K562 (cell line): Measurements from ENCODE around the gene CMAS.

Source experiments
- FOXM1 ChIP-seq, 2 experiments: fragments of 450-650 bp in 1 of 2; sonication (generic) in 1 of 2; formaldehyde crosslinking in 1 of 2; IDR thresholded peaks; 2 replicates each; pipeline versions ENCODE4 v1.6.1 to v1.9.0; 2017 to 2022; ENCODE audit warnings: low read depth in 2 of 2, mild to moderate bottlenecking in 2 of 2, missing genetic modification reagents in 1 of 2, moderate library complexity in 1 of 2
- MAFG ChIP-seq: fragments of 450-650 bp; conservative IDR thresholded peaks from 2 replicates; pipeline ENCODE4 v1.6.1; 2016; ENCODE audit warnings: missing genetic modification characterization, missing compliant biosample characterization
- U2AF1 ChIP-seq: fragments of 200-400 bp; formaldehyde crosslinking; optimal IDR thresholded peaks from 2 replicates; pipeline ENCODE3; 2017; ENCODE audit warnings: mild to moderate bottlenecking, low read depth, low read length, moderate library complexity
- TF ChIP-seq, protein P1 (sequence below), 3 experiments: IDR thresholded peaks in 2 of 3; conservative IDR thresholded peaks in 1 of 3; 2 replicates each; pipeline ENCODE4 v1.5.1; 2011 to 2012; ENCODE audit warnings: low read length in 3 of 3, mild to moderate bottlenecking in 3 of 3, control low read depth in 2 of 3, improper control_type of control experiment in 1 of 3, inconsistent platforms in 1 of 3, low read depth in 1 of 3, mixed read lengths in 1 of 3, moderate library complexity in 1 of 3; ENCODE audit not compliant: insufficient read depth in 2 of 3
- TF ChIP-seq, protein P2 (sequence below): fragments of 250-450 bp; sonication (Bioruptor Pico); IDR thresholded peaks from 2 replicates; pipeline ENCODE4 v1.5.0; 2020; ENCODE audit warnings: mild to moderate bottlenecking, borderline replicate concordance

DNA sequence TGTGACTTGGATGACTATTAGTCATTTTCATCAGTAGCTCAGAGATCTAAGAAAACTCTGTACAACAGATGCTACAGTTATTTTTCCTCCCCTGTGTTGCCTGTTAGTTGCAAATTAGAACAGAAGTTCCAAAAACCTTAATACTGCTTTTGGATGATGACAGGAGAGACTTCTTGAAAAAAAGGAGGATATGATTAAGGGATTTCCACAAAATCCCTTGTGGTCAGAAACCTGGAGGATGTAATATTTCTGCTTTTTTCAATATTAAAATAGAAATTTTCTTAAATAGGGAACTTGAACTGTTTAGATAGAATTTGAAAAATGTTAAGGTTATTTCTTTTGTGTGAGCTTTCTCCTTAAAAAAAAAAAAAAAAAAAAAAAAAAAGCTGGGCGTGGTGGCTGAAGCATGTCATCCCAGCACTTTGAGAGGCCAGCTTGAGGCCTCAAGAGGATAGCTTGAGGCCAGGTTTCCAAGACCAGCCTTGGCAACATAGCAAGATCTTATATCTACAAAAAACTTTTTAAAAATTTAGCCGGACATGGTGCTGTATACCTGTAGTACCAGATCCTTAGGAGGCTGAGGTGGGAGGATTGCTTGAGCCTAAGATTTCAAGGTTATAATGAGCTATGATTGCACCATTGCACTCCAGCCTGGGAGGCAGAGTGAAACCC, 14.1 kb downstream of the CMAS start:
- TF ChIP-seq, protein P1, sequence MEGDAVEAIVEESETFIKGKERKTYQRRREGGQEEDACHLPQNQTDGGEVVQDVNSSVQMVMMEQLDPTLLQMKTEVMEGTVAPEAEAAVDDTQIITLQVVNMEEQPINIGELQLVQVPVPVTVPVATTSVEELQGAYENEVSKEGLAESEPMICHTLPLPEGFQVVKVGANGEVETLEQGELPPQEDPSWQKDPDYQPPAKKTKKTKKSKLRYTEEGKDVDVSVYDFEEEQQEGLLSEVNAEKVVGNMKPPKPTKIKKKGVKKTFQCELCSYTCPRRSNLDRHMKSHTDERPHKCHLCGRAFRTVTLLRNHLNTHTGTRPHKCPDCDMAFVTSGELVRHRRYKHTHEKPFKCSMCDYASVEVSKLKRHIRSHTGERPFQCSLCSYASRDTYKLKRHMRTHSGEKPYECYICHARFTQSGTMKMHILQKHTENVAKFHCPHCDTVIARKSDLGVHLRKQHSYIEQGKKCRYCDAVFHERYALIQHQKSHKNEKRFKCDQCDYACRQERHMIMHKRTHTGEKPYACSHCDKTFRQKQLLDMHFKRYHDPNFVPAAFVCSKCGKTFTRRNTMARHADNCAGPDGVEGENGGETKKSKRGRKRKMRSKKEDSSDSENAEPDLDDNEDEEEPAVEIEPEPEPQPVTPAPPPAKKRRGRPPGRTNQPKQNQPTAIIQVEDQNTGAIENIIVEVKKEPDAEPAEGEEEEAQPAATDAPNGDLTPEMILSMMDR (IDR thresholded peaks at IDR 0.05 in 2 of 3, conservative IDR thresholded peaks at IDR 0.05 in 1 of 3; ENCODE audit: insufficient read depth in 2 of 3, low read depth in 1 of 3, low read length in 3 of 3): no peak
- TF ChIP-seq, protein P2, sequence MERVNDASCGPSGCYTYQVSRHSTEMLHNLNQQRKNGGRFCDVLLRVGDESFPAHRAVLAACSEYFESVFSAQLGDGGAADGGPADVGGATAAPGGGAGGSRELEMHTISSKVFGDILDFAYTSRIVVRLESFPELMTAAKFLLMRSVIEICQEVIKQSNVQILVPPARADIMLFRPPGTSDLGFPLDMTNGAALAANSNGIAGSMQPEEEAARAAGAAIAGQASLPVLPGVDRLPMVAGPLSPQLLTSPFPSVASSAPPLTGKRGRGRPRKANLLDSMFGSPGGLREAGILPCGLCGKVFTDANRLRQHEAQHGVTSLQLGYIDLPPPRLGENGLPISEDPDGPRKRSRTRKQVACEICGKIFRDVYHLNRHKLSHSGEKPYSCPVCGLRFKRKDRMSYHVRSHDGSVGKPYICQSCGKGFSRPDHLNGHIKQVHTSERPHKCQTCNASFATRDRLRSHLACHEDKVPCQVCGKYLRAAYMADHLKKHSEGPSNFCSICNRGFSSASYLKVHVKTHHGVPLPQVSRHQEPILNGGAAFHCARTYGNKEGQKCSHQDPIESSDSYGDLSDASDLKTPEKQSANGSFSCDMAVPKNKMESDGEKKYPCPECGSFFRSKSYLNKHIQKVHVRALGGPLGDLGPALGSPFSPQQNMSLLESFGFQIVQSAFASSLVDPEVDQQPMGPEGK: no peak
- no peak for TF ChIP-seq FOXM1 (IDR thresholded peaks at IDR 0.05; ENCODE audit: low read depth)
- no peak for TF ChIP-seq FOXM1 (CRISPR knock-in tag; IDR thresholded peaks at IDR 0.05; ENCODE audit: low read depth)
- no peak for TF ChIP-seq MAFG (tag)
- TF ChIP-seq U2AF1: no peak
